Measurements from ENCODE around the gene IGF2BP2. TPM values are rescaled to one million over a fixed set of nuclear protein-coding genes. Genes with fewer than 3 reads are reported as not detected.

Gene IGF2BP2
- total and polyA plus RNA-seq, 2 of the 8 experiments (the other 6 are each of a cell fraction or from before 2014, with no cell fraction given): 7.4 to 121 TPM

DNA sequence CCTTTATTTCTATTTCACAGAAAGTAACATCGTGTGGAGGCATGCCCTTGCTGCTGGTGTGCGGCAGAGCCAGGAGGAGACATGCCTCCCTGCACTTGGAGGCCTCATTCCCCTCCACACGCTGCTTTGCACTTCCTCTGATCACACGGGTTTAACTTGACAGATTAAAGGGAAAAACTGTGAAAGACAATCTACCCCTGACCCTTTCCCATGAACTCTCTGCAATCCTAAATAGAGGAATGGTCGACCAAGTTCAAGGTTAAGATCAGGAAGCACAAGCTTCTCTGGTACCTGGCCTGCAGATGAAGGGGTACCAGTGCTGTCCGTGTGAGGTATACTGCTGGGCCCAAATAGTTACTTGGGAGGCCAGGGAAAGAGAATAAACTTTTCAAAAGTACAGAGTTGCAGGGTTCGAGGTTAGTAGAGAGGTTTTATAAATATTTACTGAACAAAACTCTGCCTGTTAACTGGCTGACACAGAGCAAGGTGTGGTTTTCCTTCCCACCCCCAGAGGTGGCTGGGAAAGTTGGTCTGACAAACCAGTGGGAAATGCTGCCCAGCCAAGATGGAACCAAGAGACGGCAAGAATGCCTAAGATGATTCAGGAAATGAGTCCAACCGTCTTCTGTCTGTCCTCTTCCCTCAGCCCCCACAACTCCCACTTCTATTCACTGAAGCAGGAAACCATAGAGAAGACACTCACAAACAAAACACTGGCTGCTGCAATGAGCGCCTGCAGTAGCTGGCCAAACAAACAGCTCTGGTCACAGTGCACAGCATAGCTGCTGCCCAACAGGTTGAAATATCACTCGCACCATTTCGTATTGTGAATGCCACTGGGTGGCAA, 79.6 kb downstream of the IGF2BP2 start:
- Histone ChIP-seq H3K18ac (ENCODE audit: extremely low read depth, low read length) (no peak overlapping the region), H3K56ac (replicated peaks; ENCODE audit: insufficient read length, low read depth, low read length) (no peak overlapping the region), H3K4me1 (replicated peaks in 1 of 4; ENCODE audit: control insufficient read depth in 3 of 4, insufficient read depth in 4 of 4, low read length in 3 of 4) (peaks cover 2 to 18% (median 5%) of the 10 kb centered on the region in 4 experiments; a peak in 5 of 7 replicates), H2BK12ac (ENCODE audit: low read depth, low read length) (no peak overlapping the region), H2AK5ac (ENCODE audit: low read depth, low read length) (no peak overlapping the region), H2AFZ (ENCODE audit: low read length) (no peak overlapping the region), H4K8ac (ENCODE audit: extremely low read depth, insufficient read depth, low read length) (no peak overlapping the region), H3K79me2 (ENCODE audit: control insufficient read depth in 1 of 2, insufficient read depth in 2 of 2, low read length in 2 of 2) (peaks cover 12 to 93% of the 10 kb centered on the region in 2 experiments; a peak in 3 of 4 replicates), H3K79me1 (ENCODE audit: low read depth, low read length) (peaks cover 6% of the 10 kb centered on the region; the same call in 1 of the 2 replicates), H4K20me1 (replicated peaks in 1 of 2; ENCODE audit: control insufficient read depth in 1 of 2, insufficient read depth in 2 of 2, low read length in 2 of 2) (peaks cover 16 to 20% of the 10 kb centered on the region in 2 experiments), H3K9me3 (ENCODE audit: insufficient read depth in 2 of 2, low read depth in 1 of 2, low read length in 1 of 2) (no peaks in the 10 kb centered on the region), H2BK15ac (ENCODE audit: low read length) (no peak overlapping the region), H3K23me2 (ENCODE audit: low read depth, low read length) (no peaks in the 10 kb centered on the region), H3K27ac (ENCODE audit: low read depth, low read length) (no peak overlapping the region), H3K23ac (ENCODE audit: insufficient read length) (no peak overlapping the region), H3K4ac (replicated peaks; ENCODE audit: insufficient read length, low read depth, low read length) (no peak overlapping the region), H3K9ac (replicated peaks in 1 of 4; ENCODE audit: extremely low read depth in 1 of 4, low read depth in 3 of 4, low read length in 3 of 4) (no peak overlapping the region), H2BK20ac (ENCODE audit: low read length) (no peak overlapping the region), H3K27me3 (replicated peaks in 1 of 4; ENCODE audit: control insufficient read depth in 3 of 4, extremely low read depth in 1 of 4, insufficient read depth in 3 of 4, low read length in 3 of 4) (no peaks in the 10 kb centered on the region), H3K36me3 (ENCODE audit: control insufficient read depth in 2 of 4, insufficient read depth in 4 of 4, low read length in 3 of 4) (no peaks in the 10 kb centered on the region), H2BK120ac (replicated peaks; ENCODE audit: low read depth, low read length) (no peak overlapping the region), H3K4me3 (ENCODE audit: extremely low read depth in 1 of 4, insufficient read depth in 2 of 4, low read depth in 3 of 4, low read length in 4 of 4) (no peak overlapping the region), H4K91ac (replicated peaks; ENCODE audit: insufficient read length, low read length) (no peak overlapping the region), H3K14ac (ENCODE audit: insufficient read length) (no peak overlapping the region), H2BK5ac (ENCODE audit: low read depth, low read length) (no peak overlapping the region), H4K5ac (ENCODE audit: insufficient read length, low read depth, low read length) (no peak overlapping the region), H3K4me2 (ENCODE audit: insufficient read depth in 1 of 2, low read depth in 2 of 2, low read length in 2 of 2) (no peak overlapping the region)
- no peak for FAIRE-seq
- 84% methylated on average over 12 of the region's 12 CpGs; no CpG with 5 or more reads in 1 of the 2 experiments for WGBS, 2 experiments (ENCODE audit: extremely low coverage in 1 of 2, insufficient coverage in 1 of 2, insufficient read length in 1 of 2, insufficient replicate concordance in 2 of 2, low coverage in 1 of 2, low lambda C conversion rate in 2 of 2, missing lambda C conversion rate in 1 of 2)
- ChIA-PET POLR2A (ENCODE audit: partially characterized antibody) (interaction anchor here (0.7 to 3.1 kb wide), 6 partner anchors 10 to 191 kb away, joined by 3 to 14 read pairs (median 4); no protein-coding TSS in a partner anchor), CTCF (ENCODE audit: partially characterized antibody) (interaction anchor here (0.8 to 21.4 kb wide), 9 partner anchors 9 to 219 kb away, joined by 3 to 345 read pairs (median 4); no protein-coding TSS in a partner anchor)
- no peak for DNase-seq (ENCODE audit: low read depth in 1 of 2, low spot score in 2 of 2)
- no peak for TF ChIP-seq RXRA (IDR thresholded peaks at IDR 0.05; ENCODE audit: insufficient read depth, low read depth, low read length)
- TF ChIP-seq POU5F1 (IDR thresholded peaks at IDR 0.05; ENCODE audit: low read depth, low read length): no peak
- TF ChIP-seq TCF12 (IDR thresholded peaks at IDR 0.05; ENCODE audit: low read depth, low read length): no peak
- TF ChIP-seq RBBP5 (IDR thresholded peaks at IDR 0.05; ENCODE audit: borderline replicate concordance, low read depth, low read length): no peak
- TF ChIP-seq TAF1 (IDR thresholded peaks at IDR 0.05; ENCODE audit: low read depth, low read length): no peak
- no peak for TF ChIP-seq JUN (IDR thresholded peaks at IDR 0.05; ENCODE audit: low read depth, low read length)
- TF ChIP-seq JUND (IDR thresholded peaks at IDR 0.05; ENCODE audit: low read length): no peak
- no peak for TF ChIP-seq MAFK (IDR thresholded peaks at IDR 0.05; ENCODE audit: low read depth, low read length)

All from H1 (cell line).